Vagina (tissue), 2 donors: Measurements from ENCODE around the gene SLC26A2. TPM values are rescaled to one million over a fixed set of nuclear protein-coding genes. Genes with fewer than 3 reads are reported as not detected.

ENCODE experiments used
- DNase-seq, 2 donors: peaks; one replicate each; pipeline ENCODE4 v3.0.0-alpha.2; 2017; ENCODE audit errors: extremely low spot score in 2 of 2
- H3K27ac ChIP-seq: fragments of 200-600 bp; sonication (generic); one replicate; pipeline ENCODE4 v1.5.1; 2019
- H3K27me3 ChIP-seq: fragments of 200-600 bp; sonication (generic); one replicate; pipeline ENCODE4 v1.5.1; 2019
- H3K36me3 ChIP-seq, 2 donors: fragments of 200-600 bp; sonication (generic); one replicate each; pipeline ENCODE4 v1.5.1; 2017 to 2019
- H3K4me1 ChIP-seq: fragments of 200-600 bp; sonication (generic); one replicate; pipeline ENCODE4 v1.5.1; 2019
- H3K4me3 ChIP-seq, 2 donors: fragments of 200-600 bp; sonication (generic); 1 replicate in 1 of 2; 2 replicates in 1 of 2; pipeline ENCODE4 v1.5.1; 2016 to 2019
- H3K9me3 ChIP-seq: fragments of 200-600 bp; sonication (generic); one replicate; pipeline ENCODE4 v1.5.1; 2019
- CTCF ChIP-seq, 3 experiments: fragments of 450-650 bp in 2 of 3; fragments of 200-600 bp in 1 of 3; sonication (generic) in 1 of 3; IDR thresholded peaks; one replicate each; pipeline ENCODE4 v1.5.1; 2017 to 2019; ENCODE audit warnings: antibody characterized with exemption in 3 of 3, mild to moderate bottlenecking in 2 of 3, moderate library complexity in 2 of 3
- POLR2A ChIP-seq, 2 donors: fragments of 450-650 bp; IDR thresholded peaks; one replicate each; pipeline ENCODE4 v1.6.1; 2017; ENCODE audit warnings: antibody characterized with exemption in 2 of 2, mild to moderate bottlenecking in 2 of 2, moderate library complexity in 2 of 2
- POLR2AphosphoS5 ChIP-seq, 2 donors: sonication (generic); formaldehyde crosslinking; IDR thresholded peaks; one replicate each; pipeline ENCODE4 v1.9.0; 2017; ENCODE audit warnings: antibody characterized with exemption in 2 of 2, mild to moderate bottlenecking in 2 of 2, low read depth in 1 of 2; ENCODE audit not compliant: insufficient read depth in 1 of 2
- intact Hi-C: fragments of 100-400 bp; cut with DNase I; formaldehyde crosslinking; loops from one replicate; pipeline ENCODE4 v1.15.1; 2023
- total RNA-seq: library from RNA; depleted of rRNA; stranded (reverse); fragments of >200 nt; gene quantifications from one replicate; pipeline ENCODE4 v1.2.3, GENCODE V29; 2016

SLC26A2 gene
- total RNA-seq, 1 donor from 2014 or later: 13.3 TPM

- Histone ChIP-seq H3K36me3 (no peaks in the 10 kb centered on the region), H3K9me3 (no peaks in the 10 kb centered on the region), H3K4me1 (no peaks in the 10 kb centered on the region), H3K27ac (no peak overlapping the region), H3K4me3 (no peak overlapping the region), H3K27me3 (no peaks in the 10 kb centered on the region)
- DNase-seq: no peak
- TF ChIP-seq CTCF (IDR thresholded peaks at IDR 0.05): no peak
- TF ChIP-seq POLR2AphosphoS5 (IDR thresholded peaks at IDR 0.05; ENCODE audit: insufficient read depth in 1 of 2, low read depth in 1 of 2): no peak
- no peak for TF ChIP-seq POLR2A (IDR thresholded peaks at IDR 0.05)
- intact Hi-C loops: loop anchor here (10.0 kb wide), 1 partner anchor 461 kb away; the partner anchor contains the start of gene CD74
These were observed 7.0 kb upstream of the SLC26A2 start for GRCh38 chr5:149953436-149954121.

- Histone ChIP-seq H3K27ac (no peak overlapping the region), H3K9me3 (no peaks in the 10 kb centered on the region), H3K27me3 (no peaks in the 10 kb centered on the region), H3K36me3 (no peaks in the 10 kb centered on the region), H3K4me1 (peaks cover 7% of the 10 kb centered on the region), H3K4me3 (no peak overlapping the region)
- intact Hi-C loops: loop anchor here (10.0 kb wide), 1 partner anchor 460 kb away; the partner anchor contains the start of gene CD74
- DNase-seq: no peak
- TF ChIP-seq CTCF (IDR thresholded peaks at IDR 0.05): no peak
- TF ChIP-seq POLR2AphosphoS5 (IDR thresholded peaks at IDR 0.05; ENCODE audit: insufficient read depth in 1 of 2, low read depth in 1 of 2): no peak
- no peak for TF ChIP-seq POLR2A (IDR thresholded peaks at IDR 0.05)
These were observed 5.8 kb upstream of the SLC26A2 start for GRCh38 chr5:149954798-149955197.

- H3K4me3 ChIP-seq: no peak overlapping the region
- TF ChIP-seq POLR2A (IDR thresholded peaks at IDR 0.05) (no peak), CTCF (IDR thresholded peaks at IDR 0.05) (no peak), POLR2AphosphoS5 (IDR thresholded peaks at IDR 0.05; ENCODE audit: insufficient read depth in 1 of 2, low read depth in 1 of 2) (no peak)
- H3K9me3 ChIP-seq: no peaks in the 10 kb centered on the region
- H3K27me3 ChIP-seq: no peaks in the 10 kb centered on the region
- H3K36me3 ChIP-seq: no peaks in the 10 kb centered on the region
- DNase-seq: no peak
- H3K4me1 ChIP-seq: peaks cover 20% of the 10 kb centered on the region
- no peak overlapping the region for H3K27ac ChIP-seq
- intact Hi-C loops: loop anchor here (10.0 kb wide), 1 partner anchor 458 kb away; the partner anchor contains the start of gene CD74
These were observed 3.9 kb upstream of the SLC26A2 start for GRCh38 chr5:149956685-149957084.

GRCh38 chr5:149957855-149958254 is 2.7 kb upstream of the SLC26A2 start:
- intact Hi-C loops: loop anchor here (10.0 kb wide), 1 partner anchor 457 kb away; the partner anchor contains the start of gene CD74
- no peak for DNase-seq
- Histone ChIP-seq H3K36me3 (no peaks in the 10 kb centered on the region), H3K4me3 (no peak overlapping the region), H3K27ac (no peak overlapping the region), H3K9me3 (no peaks in the 10 kb centered on the region), H3K4me1 (peaks cover 26% of the 10 kb centered on the region), H3K27me3 (no peaks in the 10 kb centered on the region)
- TF ChIP-seq CTCF (IDR thresholded peaks at IDR 0.05): no peak
- no peak for TF ChIP-seq POLR2AphosphoS5 (IDR thresholded peaks at IDR 0.05; ENCODE audit: insufficient read depth in 1 of 2, low read depth in 1 of 2)
- TF ChIP-seq POLR2A (IDR thresholded peaks at IDR 0.05): no peak
